ENCODE data around the gene WWOX. TPM values are rescaled to one million over a fixed set of nuclear protein-coding genes. Genes with fewer than 3 reads are reported as not detected.

WWOX gene
- total and polyA plus RNA-seq, 4 donors = 5.4 to 61.5 (median 18.4) TPM

DNA sequence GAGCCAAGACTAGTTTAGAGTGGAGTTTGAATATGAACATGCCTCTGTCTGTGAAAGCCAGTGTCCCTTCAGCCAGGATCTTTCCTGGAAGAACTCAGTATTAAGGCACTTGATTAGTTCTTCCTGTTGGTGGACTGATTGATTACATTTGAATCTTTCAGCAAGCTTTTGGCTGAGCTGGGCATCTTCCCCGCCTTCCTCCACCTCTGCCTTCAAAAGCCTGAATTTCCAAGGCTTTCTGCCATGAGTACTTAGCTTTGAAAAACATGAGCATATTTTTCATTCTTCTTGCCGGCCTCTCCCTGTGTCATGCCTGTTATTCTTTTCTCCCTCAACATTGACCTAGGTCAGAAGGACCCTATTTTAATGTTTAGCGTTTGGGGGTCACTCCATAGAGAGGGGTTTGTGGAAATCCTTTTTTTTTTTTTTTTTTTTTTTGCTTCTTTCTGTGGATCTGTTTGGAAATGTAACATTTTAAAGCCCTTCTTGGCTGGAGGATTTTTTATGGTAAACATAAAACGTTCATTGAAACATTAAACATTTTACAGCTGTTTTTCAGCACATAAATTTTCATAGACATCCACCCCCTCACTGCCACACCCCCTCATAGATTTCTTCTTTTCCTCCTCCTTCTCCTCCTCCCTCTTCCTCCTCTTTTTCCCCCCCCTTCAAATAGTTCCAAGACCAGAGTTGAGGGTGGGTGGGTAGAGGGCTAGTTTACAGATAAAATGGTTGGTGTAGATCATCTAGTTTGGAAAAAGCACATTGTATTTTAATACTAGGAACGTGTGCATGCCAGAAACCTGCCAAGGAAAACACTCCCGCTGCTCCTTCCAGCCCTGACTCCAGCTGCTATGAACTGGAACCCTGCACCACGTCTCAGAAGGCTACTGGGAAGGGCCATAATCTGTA is 645.9 kb downstream of the WWOX start:
- H3K36me3 ChIP-seq (ENCODE audit: control insufficient read depth in 4 of 4, insufficient read depth in 4 of 4, low read length in 4 of 4) = no peaks in the 10 kb centered on the region
- ATAC-seq (ENCODE audit: insufficient read depth, low FRiP score) = no peak
- no peak overlapping the region for H3K9ac ChIP-seq (ENCODE audit: insufficient read depth in 1 of 2, low read length in 2 of 2)
- 53 to 72% methylated on average over 7 of the region's 7 CpGs for WGBS, 2 donors
- H3K27ac ChIP-seq (ENCODE audit: low read depth in 1 of 2, low read length in 1 of 2) = no peak overlapping the region
- no peaks in the 10 kb centered on the region for H3K9me3 ChIP-seq (ENCODE audit: control insufficient read depth in 4 of 4, insufficient read depth in 3 of 4, low read length in 3 of 4)
- peaks cover 0 to 36% (median 5%) of the 10 kb centered on the region in 5 donors for H3K4me1 ChIP-seq (ENCODE audit: control insufficient read depth in 5 of 5, insufficient read depth in 5 of 5, low read length in 5 of 5)
- TF ChIP-seq, protein P1, sequence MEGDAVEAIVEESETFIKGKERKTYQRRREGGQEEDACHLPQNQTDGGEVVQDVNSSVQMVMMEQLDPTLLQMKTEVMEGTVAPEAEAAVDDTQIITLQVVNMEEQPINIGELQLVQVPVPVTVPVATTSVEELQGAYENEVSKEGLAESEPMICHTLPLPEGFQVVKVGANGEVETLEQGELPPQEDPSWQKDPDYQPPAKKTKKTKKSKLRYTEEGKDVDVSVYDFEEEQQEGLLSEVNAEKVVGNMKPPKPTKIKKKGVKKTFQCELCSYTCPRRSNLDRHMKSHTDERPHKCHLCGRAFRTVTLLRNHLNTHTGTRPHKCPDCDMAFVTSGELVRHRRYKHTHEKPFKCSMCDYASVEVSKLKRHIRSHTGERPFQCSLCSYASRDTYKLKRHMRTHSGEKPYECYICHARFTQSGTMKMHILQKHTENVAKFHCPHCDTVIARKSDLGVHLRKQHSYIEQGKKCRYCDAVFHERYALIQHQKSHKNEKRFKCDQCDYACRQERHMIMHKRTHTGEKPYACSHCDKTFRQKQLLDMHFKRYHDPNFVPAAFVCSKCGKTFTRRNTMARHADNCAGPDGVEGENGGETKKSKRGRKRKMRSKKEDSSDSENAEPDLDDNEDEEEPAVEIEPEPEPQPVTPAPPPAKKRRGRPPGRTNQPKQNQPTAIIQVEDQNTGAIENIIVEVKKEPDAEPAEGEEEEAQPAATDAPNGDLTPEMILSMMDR (IDR thresholded peaks at IDR 0.05; ENCODE audit: control extremely low read depth, extremely low read depth) = no peak
- H3K27me3 ChIP-seq (ENCODE audit: control insufficient read depth in 3 of 3, insufficient read depth in 3 of 3, low read length in 2 of 3) = no peaks in the 10 kb centered on the region
- DNase-seq = peak; percentile 66 to 90 (median 89)
- H3K4me3 ChIP-seq = no peak overlapping the region

DNA sequence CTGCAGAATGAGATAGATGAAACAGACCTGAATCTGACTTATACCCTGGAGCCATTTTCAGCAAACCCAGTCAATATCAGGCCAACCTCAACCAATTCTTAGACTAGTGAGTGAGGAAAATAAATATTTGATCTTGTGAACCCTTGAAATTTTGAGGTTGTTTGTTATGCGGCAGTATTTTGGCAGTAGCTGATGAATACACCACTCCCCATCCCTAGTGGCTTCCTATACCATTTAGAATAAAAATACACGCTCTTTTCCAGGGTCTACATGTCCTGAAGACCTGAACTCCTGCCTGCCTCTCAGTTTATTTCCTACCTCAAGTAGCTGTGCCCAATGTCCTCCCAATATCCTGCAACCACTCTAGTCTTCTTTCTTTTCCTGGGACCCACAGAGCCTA is 647.3 kb downstream of the WWOX start:
- Histone ChIP-seq H3K27me3 (ENCODE audit: control insufficient read depth in 3 of 3, insufficient read depth in 3 of 3, low read length in 2 of 3) (no peaks in the 10 kb centered on the region), H3K36me3 (ENCODE audit: control insufficient read depth in 4 of 4, insufficient read depth in 4 of 4, low read length in 4 of 4) (no peaks in the 10 kb centered on the region), H3K9me3 (ENCODE audit: control insufficient read depth in 4 of 4, insufficient read depth in 3 of 4, low read length in 3 of 4) (no peaks in the 10 kb centered on the region), H3K9ac (ENCODE audit: insufficient read depth in 1 of 2, low read length in 2 of 2) (no peak overlapping the region), H3K4me1 (ENCODE audit: control insufficient read depth in 5 of 5, insufficient read depth in 5 of 5, low read length in 5 of 5) (peaks cover 0 to 36% (median 5%) of the 10 kb centered on the region in 5 donors), H3K4me3 (no peak overlapping the region), H3K27ac (ENCODE audit: low read depth in 1 of 2, low read length in 1 of 2) (no peak overlapping the region)
- TF ChIP-seq, protein P1 (IDR thresholded peaks at IDR 0.05; ENCODE audit: control extremely low read depth, extremely low read depth) = no peak
- WGBS, 2 donors = 89% methylated on average over 2 of the region's 2 CpGs
- DNase-seq (no peak), ATAC-seq (ENCODE audit: insufficient read depth, low FRiP score) (no peak)

DNA sequence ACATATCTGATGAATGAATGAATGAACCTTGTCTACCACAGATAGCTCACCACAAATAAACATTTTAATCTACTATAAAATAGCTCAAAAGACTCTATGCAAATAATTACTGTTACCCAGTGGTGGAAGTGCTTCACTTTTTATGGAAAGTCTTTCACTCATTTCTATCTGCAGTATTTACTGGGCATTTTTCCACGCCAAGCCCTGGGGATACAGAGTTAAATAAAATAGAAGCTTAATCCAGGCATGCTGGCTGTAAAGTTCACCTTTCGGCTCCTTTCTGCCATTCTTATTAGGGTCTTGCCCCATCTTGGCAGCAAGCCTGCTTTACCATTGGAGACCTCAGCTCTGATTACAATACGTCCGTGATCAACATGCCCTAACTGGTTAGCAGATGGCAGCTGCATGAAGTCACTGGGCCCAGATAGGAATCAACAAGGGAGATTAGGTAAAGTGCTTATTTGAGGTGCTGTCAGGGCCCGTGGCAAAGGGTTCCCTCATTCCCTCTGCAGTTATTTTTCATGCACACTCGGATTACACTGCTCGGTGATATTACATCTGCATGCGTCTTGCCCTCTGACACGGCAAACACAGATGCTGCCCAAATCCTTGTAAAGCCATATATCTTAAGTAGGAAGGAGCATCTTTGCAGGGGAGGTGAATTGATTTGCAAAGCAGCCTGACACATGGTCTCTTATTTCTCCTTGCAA is 648.9 kb downstream of the WWOX start:
- Histone ChIP-seq H3K9me3 (ENCODE audit: control insufficient read depth in 4 of 4, insufficient read depth in 3 of 4, low read length in 3 of 4) (no peaks in the 10 kb centered on the region), H3K27me3 (ENCODE audit: control insufficient read depth in 3 of 3, insufficient read depth in 3 of 3, low read length in 2 of 3) (no peaks in the 10 kb centered on the region), H3K4me1 (ENCODE audit: control insufficient read depth in 5 of 5, insufficient read depth in 5 of 5, low read length in 5 of 5) (peaks cover 0 to 30% (median 5%) of the 10 kb centered on the region in 5 donors), H3K27ac (ENCODE audit: low read depth in 1 of 2, low read length in 1 of 2) (no peak overlapping the region), H3K4me3 (no peak overlapping the region), H3K9ac (ENCODE audit: insufficient read depth in 1 of 2, low read length in 2 of 2) (no peak overlapping the region), H3K36me3 (ENCODE audit: control insufficient read depth in 4 of 4, insufficient read depth in 4 of 4, low read length in 4 of 4) (no peaks in the 10 kb centered on the region)
- 88 to 95% methylated on average over 9 of the region's 9 CpGs for WGBS, 2 donors
- TF ChIP-seq, protein P1 (IDR thresholded peaks at IDR 0.05; ENCODE audit: control extremely low read depth, extremely low read depth) = no peak
- no peak for DNase-seq
- no peak for ATAC-seq (ENCODE audit: insufficient read depth, low FRiP score)
